H9 (cell line): ENCODE data around the gene OR2AG1. TPM values are rescaled to one million over a fixed set of nuclear protein-coding genes. Genes with fewer than 3 reads are reported as not detected.

Experiments used
- DNase-seq: peaks from one replicate; pipeline ENCODE4 v3.0.0-alpha.2; 2017
- H2AFZ ChIP-seq: one replicate; pipeline ENCODE4 v1.6.1; 2013; ENCODE audit warnings: mild to moderate bottlenecking, low read length, control low read depth, moderate library complexity
- H2AK5ac ChIP-seq: 2 replicates; pipeline ENCODE4 v1.6.1; 2013; ENCODE audit warnings: low read length, control low read depth, mixed read lengths; ENCODE audit not compliant: insufficient read length
- H2BK120ac ChIP-seq: one replicate; pipeline ENCODE4 v1.6.1; 2013; ENCODE audit warnings: low read depth, mild to moderate bottlenecking, low read length, control low read depth, inconsistent platforms; ENCODE audit not compliant: poor library complexity, severe bottlenecking
- H2BK12ac ChIP-seq: 2 replicates; pipeline ENCODE4 v1.6.1; 2013; ENCODE audit warnings: low read length, control low read depth, mixed read lengths, low read depth; ENCODE audit not compliant: insufficient read length
- H2BK15ac ChIP-seq: 2 replicates; pipeline ENCODE4 v1.6.1; 2013; ENCODE audit warnings: low read depth, low read length, control low read depth
- H2BK20ac ChIP-seq: one replicate; pipeline ENCODE4 v1.6.1; 2013; ENCODE audit warnings: low read depth, mild to moderate bottlenecking, low read length, control low read depth, inconsistent platforms; ENCODE audit not compliant: poor library complexity, severe bottlenecking
- H2BK5ac ChIP-seq: 2 replicates; pipeline ENCODE4 v1.6.1; 2013; ENCODE audit warnings: low read length, control low read depth, mixed read lengths; ENCODE audit not compliant: insufficient read length
- H3K14ac ChIP-seq: 2 replicates; pipeline ENCODE4 v1.6.1; 2013; ENCODE audit warnings: low read length, control low read depth; ENCODE audit not compliant: insufficient read depth
- H3K18ac ChIP-seq: 2 replicates; pipeline ENCODE4 v1.6.1; 2013; ENCODE audit warnings: low read depth, mild to moderate bottlenecking, mixed read lengths, low read length, control low read depth; ENCODE audit not compliant: insufficient read length
- H3K23ac ChIP-seq: 2 replicates; pipeline ENCODE4 v1.6.1; 2013; ENCODE audit warnings: low read length, control low read depth, mixed read lengths, low read depth; ENCODE audit not compliant: insufficient read length
- H3K23me2 ChIP-seq: 2 replicates; pipeline ENCODE4 v1.6.1; 2013; ENCODE audit warnings: low read depth, mild to moderate bottlenecking, mixed read lengths, low read length, control low read depth; ENCODE audit not compliant: insufficient read length, poor library complexity, severe bottlenecking
- H3K27ac ChIP-seq: 2 replicates; pipeline ENCODE4 v1.5.1; 2013; ENCODE audit warnings: low read length, control low read depth, mixed read lengths, low read depth; ENCODE audit not compliant: insufficient read length
- H3K27me3 ChIP-seq: 2 replicates; pipeline ENCODE4 v1.6.1; 2013; ENCODE audit warnings: low read length, control low read depth, inconsistent platforms; ENCODE audit not compliant: insufficient read depth
- H3K4ac ChIP-seq: 2 replicates; pipeline ENCODE4 v1.6.1; 2013; ENCODE audit warnings: low read depth, mild to moderate bottlenecking, control low read depth, inconsistent platforms, low read length, moderate library complexity
- H3K4me1 ChIP-seq: 2 replicates; pipeline ENCODE4 v1.6.1; 2013; ENCODE audit warnings: low read length, control low read depth, inconsistent platforms; ENCODE audit not compliant: insufficient read depth
- H3K4me2 ChIP-seq: 2 replicates; pipeline ENCODE4 v1.6.1; 2013; ENCODE audit warnings: low read length, control low read depth, mixed read lengths; ENCODE audit not compliant: insufficient read length, insufficient read depth
- H3K56ac ChIP-seq: 2 replicates; pipeline ENCODE4 v1.6.1; 2013; ENCODE audit warnings: low read depth, mild to moderate bottlenecking, mixed read lengths, low read length, control low read depth; ENCODE audit not compliant: insufficient read length
- H3K79me1 ChIP-seq: 2 replicates; pipeline ENCODE4 v1.6.1; 2013; ENCODE audit warnings: low read depth, mild to moderate bottlenecking, moderate library complexity, low read length, control low read depth, inconsistent platforms; ENCODE audit not compliant: insufficient read depth, poor library complexity, severe bottlenecking
- H3K79me2 ChIP-seq: 2 replicates; pipeline ENCODE4 v1.6.1; 2013; ENCODE audit warnings: low read length, control low read depth, inconsistent platforms; ENCODE audit not compliant: insufficient read depth
- H3K9ac ChIP-seq: 2 replicates; pipeline ENCODE4 v1.6.1; 2013; ENCODE audit warnings: low read length, control low read depth, mixed read lengths; ENCODE audit not compliant: insufficient read length; ENCODE audit errors: extremely low read depth
- H3K9me3 ChIP-seq: one replicate; pipeline ENCODE4 v1.6.1; 2013; ENCODE audit warnings: low read depth, low read length, inconsistent platforms; ENCODE audit not compliant: control insufficient read depth
- H3T11ph ChIP-seq: one replicate; pipeline ENCODE4 v1.6.1; 2013; ENCODE audit warnings: mild to moderate bottlenecking, low read length, control low read depth, inconsistent platforms
- H4K20me1 ChIP-seq: one replicate; pipeline ENCODE4 v1.6.1; 2013; ENCODE audit not compliant: control insufficient read depth, insufficient read length, insufficient read depth
- H4K5ac ChIP-seq: 2 replicates; pipeline ENCODE4 v1.6.1; 2013; ENCODE audit warnings: low read depth, mild to moderate bottlenecking, mixed read lengths, low read length, control low read depth; ENCODE audit not compliant: insufficient read length
- H4K8ac ChIP-seq: replicated peaks from 2 replicates; pipeline ENCODE4 v1.6.1; 2013; ENCODE audit warnings: low read length, control low read depth, mixed read lengths, low read depth; ENCODE audit not compliant: insufficient read length
- H4K91ac ChIP-seq: 2 replicates; pipeline ENCODE4 v1.6.1; 2013; ENCODE audit warnings: low read depth, mild to moderate bottlenecking, moderate library complexity, mixed read lengths, low read length, control low read depth; ENCODE audit not compliant: insufficient read length
- H3K27ac Mint-ChIP-seq, 3 experiments: 2 replicates in 2 of 3; 3 replicates in 1 of 3; pipeline ENCODE4 v1.8.0; 2020 to 2021; ENCODE audit warnings: mixed read lengths in 3 of 3, mild to moderate bottlenecking in 1 of 3, moderate library complexity in 1 of 3
- H3K27me3 Mint-ChIP-seq: 2 replicates; pipeline ENCODE4 v1.8.0; 2021; ENCODE audit warnings: low read depth, mild to moderate bottlenecking, moderate library complexity, mixed read lengths
- H3K36me3 Mint-ChIP-seq, 3 experiments: 2 replicates in 2 of 3; 3 replicates in 1 of 3; pipeline ENCODE4 v1.8.0; 2020 to 2021; ENCODE audit warnings: low read depth in 3 of 3, mixed read lengths in 3 of 3; ENCODE audit not compliant: insufficient read depth in 1 of 3
- H3K4me1 Mint-ChIP-seq, 2 experiments: 2 replicates each; pipeline ENCODE4 v1.8.0; 2020; ENCODE audit warnings: mixed read lengths in 2 of 2
- H3K4me3 Mint-ChIP-seq, 2 experiments: 2 replicates in 1 of 2; 3 replicates in 1 of 2; pipeline ENCODE4 v1.8.0; 2020 to 2021; ENCODE audit warnings: mild to moderate bottlenecking in 2 of 2, mixed read lengths in 2 of 2, moderate library complexity in 1 of 2
- H3K9me3 Mint-ChIP-seq, 2 experiments: 2 replicates in 1 of 2; 3 replicates in 1 of 2; pipeline ENCODE4 v1.8.0; 2020; ENCODE audit warnings: mild to moderate bottlenecking in 2 of 2, mixed read lengths in 2 of 2, moderate library complexity in 1 of 2
- CTCF ChIP-seq: fragments of 200-600 bp; sonication (generic); conservative IDR thresholded peaks from 3 replicates; pipeline ENCODE4 v1.8.0; 2021; ENCODE audit warnings: antibody characterized with exemption, mild to moderate bottlenecking
- whole genome bisulfite sequencing: extraction: QIAGEN DNeasy Blood & Tissue Kit; methylation state at CpG from one replicate; pipeline ENCODE4 v1.1.7; 2013; ENCODE audit warnings: missing lambda C conversion rate, low lambda C conversion rate, mixed read lengths; ENCODE audit not compliant: insufficient read length; ENCODE audit errors: extremely low coverage; 5-methylcytosine and 5-hydroxymethylcytosine counted together
- total RNA-seq: library from RNA; stranded (reverse); gene quantifications from 2 replicates; pipeline ENCODE4 v1.2.1, GENCODE V29; 2021

The OR2AG1 gene
- total RNA-seq, 1 experiment from 2014 or later = not detected

GRCh38 chr11:6755303-6755952 lies 27.4 kb upstream of the OR2AG1 start:
- Mint-ChIP-seq H3K27ac (no peak overlapping the region), H3K4me3 (no peak overlapping the region), H3K36me3 (no peaks in the 10 kb centered on the region), H3K27me3 (no peaks in the 10 kb centered on the region), H3K4me1 (no peaks in the 10 kb centered on the region), H3K9me3 (no peaks in the 10 kb centered on the region)
- H3K23ac ChIP-seq = no peak overlapping the region
- no peak overlapping the region for H2AFZ ChIP-seq
- H4K20me1 ChIP-seq = no peaks in the 10 kb centered on the region
- no peak overlapping the region for H3K9ac ChIP-seq
- no peak overlapping the region for H4K8ac ChIP-seq
- no peak overlapping the region for H4K5ac ChIP-seq
- no peak overlapping the region for H2AK5ac ChIP-seq
- peak; percentile 41 for DNase-seq
- H3K79me1 ChIP-seq = no peaks in the 10 kb centered on the region
- no peak overlapping the region for H3K4ac ChIP-seq
- WGBS = no CpG with 5 or more reads among the region's 5 CpGs
- H2BK5ac ChIP-seq = no peak overlapping the region
- H3K27ac ChIP-seq = no peak overlapping the region
- no peak overlapping the region for H3K4me2 ChIP-seq
- no peak overlapping the region for H3K56ac ChIP-seq
- no peaks in the 10 kb centered on the region for H3K4me1 ChIP-seq
- no peak overlapping the region for H2BK12ac ChIP-seq
- no peaks in the 10 kb centered on the region for H3K23me2 ChIP-seq
- TF ChIP-seq CTCF = peak; percentile 85
- H2BK15ac ChIP-seq = no peak overlapping the region
- no peak overlapping the region for H3K14ac ChIP-seq
- H3T11ph ChIP-seq = no peak overlapping the region
- H3K79me2 ChIP-seq = no peaks in the 10 kb centered on the region
- H3K27me3 ChIP-seq = no peaks in the 10 kb centered on the region
- no peak overlapping the region for H2BK120ac ChIP-seq
- no peak overlapping the region for H3K18ac ChIP-seq
- no peak overlapping the region for H4K91ac ChIP-seq
- no peaks in the 10 kb centered on the region for H3K9me3 ChIP-seq
- no peak overlapping the region for H2BK20ac ChIP-seq
